Left colon (tissue), 2 donors: ENCODE data around the gene WNK1. TPM values are rescaled to one million over a fixed set of nuclear protein-coding genes. Genes with fewer than 3 reads are reported as not detected.
"Not testable (repeated sequence)": the region's sequence is repeated elsewhere in the genome, so short reads cannot be mapped to it uniquely, and the experiment has no call there.

Experiments
- ATAC-seq: fragments of 200-7000 bp; cut with Tn5 transposase; one replicate; pipeline ENCODE4 v1.9.1; 2020; ENCODE audit warnings: mild to moderate bottlenecking, moderate library complexity
- DNase-seq, 2 donors: peaks; one replicate each; pipeline ENCODE4 v3.0.0-alpha.2; 2020
- intact Hi-C, 2 donors: fragments of 100-400 bp; cut with DNase I in 1 of 2; cut with micrococcal nuclease in 1 of 2; formaldehyde crosslinking; loops; one replicate each; pipeline versions ENCODE4 v1.11.2 to v1.14.0; 2022; cut with DNase I, micrococcal nuclease
- total RNA-seq, 2 donors: library from RNA; stranded (reverse); fragmentation: NEBNext Ultra II Directional; extraction: Animal tissue kit (Norgen Biotek cat#: 25700); gene quantifications; one replicate each; pipeline ENCODE4 v1.2.1, GENCODE V29; 2021
- donor health status: DM: no; HTN: no; CAD: no.
- donor health status: DM: yes; HTN: yes; CAD: no.

The WNK1 gene
- total RNA-seq, 2 donors from 2014 or later = 84.0 to 95.2 TPM

DNA sequence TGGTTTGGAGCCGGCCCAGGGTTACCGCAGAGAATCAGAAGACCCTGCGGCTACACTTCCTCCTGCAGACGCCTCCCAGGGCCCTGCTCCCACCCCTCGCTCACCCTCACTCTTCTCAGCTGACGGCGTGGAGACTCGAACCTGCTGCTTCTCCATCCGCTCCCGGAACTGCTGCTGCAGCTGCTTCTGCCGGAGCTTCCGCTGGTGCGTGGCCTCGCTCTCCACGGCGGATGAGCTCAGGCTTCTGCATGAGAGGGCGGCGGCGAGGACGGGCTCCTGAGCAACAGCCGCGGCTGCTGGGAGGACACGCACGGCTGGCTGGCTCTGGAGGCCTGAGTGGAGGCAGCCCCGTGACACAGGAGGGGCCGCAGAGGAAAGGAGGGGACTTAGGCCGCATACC lies 163.9 kb downstream of the WNK1 start:
- intact Hi-C loops = no loop called here
- peak in 1 of 2 donors; percentile 19 for DNase-seq
- no peak for ATAC-seq

DNA sequence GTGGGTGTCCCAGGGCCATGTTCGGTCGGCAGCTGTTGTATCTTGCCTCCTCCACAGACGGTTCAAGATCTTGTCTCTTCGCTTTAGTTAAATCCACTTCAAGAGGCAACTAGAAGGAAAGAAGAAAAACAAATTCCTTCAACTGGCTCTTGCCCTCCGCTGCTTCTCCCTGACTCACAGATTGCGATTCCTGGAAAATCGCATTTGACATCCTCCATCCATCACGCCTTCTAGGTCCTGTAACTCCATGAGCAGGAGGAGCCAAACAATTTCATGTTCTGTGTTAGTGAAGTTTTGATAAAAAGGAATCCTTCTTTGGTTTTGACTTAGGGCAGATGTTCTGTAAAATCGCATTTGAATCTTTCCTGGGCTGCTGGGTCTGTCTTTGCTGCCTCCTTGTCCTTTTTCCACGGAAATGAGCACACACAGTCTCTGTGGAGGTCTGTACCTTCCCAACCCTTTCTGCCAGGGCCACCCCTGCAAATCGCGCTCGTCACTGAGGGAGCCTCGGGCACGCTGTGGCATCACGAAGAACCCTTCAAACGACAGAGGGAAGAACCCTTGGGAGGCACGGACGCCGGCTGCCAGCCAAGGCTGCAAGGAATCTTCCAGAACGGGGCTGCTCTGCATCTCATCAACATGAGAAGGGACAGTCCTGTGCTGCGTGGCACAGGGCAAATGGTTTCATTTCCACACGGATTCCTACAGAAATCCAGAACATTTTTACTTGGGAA lies 164.5 kb downstream of the WNK1 start:
- intact Hi-C loops = no loop called here
- ATAC-seq (no peak), DNase-seq (no peak)

DNA sequence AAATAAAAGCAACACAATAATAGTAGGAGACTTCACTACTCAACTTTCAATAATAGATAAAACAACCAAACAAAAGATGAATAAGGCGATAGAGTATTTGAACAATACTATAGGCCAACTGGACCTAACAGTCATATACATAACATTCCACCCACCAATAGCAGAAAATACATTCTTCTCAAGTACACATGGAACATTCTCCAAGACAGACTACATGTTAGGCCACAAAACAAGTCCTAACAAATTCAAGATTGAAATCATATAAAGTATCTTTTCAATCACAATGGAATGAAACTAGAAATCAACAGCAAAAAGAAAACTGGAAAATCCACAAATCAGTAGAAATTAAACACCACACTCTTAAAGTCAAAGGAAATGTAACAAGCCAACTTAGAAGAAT lies 168.3 kb downstream of the WNK1 start:
- intact Hi-C loops = no loop called here
- DNase-seq (no peak), ATAC-seq (no peak)

DNA sequence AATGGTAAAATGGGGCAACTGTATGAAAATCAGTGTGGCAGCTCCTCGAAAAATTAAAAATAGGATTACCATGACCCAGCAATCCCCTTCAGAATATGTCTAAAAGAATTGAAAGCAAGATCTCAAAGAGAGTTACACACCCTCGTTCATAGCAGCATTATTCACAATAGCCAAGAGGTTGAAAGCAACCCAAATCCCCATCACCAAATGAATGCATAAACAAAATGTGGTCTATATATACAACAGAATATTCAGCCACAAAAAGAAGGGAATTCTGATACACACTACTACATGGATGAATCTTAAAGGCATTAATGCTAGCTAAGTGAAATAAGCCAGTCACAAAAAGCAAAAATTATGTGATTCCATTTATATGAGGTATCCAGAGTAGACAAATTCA lies 169.9 kb downstream of the WNK1 start:
- intact Hi-C loops = no loop called here
- no peak for ATAC-seq
- no peak for DNase-seq

DNA sequence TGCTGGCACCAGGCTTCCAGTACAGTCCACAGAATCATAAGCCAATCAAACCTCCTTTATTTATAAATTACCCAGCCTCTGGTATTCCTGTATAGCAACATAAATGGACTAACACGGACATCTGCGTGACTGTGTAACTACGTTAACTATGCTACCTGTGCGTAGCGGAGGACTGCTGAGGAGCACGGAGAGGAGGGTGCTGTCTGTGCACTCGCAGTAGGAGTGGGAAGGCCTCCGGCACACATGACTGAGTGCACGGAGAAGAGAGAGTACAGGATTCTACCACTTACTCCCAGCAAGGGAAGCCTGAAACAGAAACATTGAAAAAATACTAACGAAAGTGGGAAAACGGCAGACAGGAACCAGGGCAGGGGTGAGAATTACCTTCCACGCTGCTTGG lies 174.3 kb downstream of the WNK1 start:
- DNase-seq (no peak), ATAC-seq (no peak)
- intact Hi-C loops = no loop called here

DNA sequence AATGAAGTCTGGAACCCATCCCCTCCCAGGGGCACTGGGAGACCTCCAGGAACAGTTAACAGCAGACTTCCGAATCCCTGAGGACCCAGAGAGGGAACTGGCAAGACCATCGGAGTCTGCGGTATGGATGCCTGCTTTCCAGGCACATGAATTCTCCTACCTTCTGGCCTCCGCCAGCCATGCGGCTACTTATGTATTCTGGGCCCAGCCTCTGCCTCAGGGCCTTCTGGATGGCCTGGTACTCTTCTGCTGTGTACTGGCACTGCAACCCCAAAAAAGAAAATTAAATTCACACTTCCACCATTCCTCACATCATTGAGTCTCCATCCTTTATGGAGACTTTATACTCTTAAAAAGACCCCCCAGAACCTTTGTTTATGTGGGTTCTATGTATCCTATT lies 178.7 kb downstream of the WNK1 start:
- ATAC-seq = no peak

DNA sequence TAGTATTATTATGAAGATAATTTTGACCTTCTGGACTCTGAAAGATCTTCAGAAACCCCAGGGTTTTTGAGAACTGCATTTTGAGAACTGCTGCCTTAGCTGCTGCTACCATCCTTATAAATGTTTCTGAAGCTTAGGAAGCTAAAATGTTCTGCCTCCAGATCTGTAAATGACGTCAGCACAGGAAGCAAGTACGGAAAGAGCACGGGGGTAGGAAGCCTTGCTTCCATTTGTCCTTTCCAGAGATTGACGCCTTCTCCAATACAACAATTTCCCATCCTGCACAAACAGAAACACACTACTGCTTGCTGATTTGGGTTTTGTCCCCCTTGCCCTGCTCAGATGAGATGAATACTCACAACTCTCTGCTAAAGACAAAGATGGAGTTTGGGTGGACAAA lies 179.2 kb downstream of the WNK1 start:
- no peak for ATAC-seq
- intact Hi-C loops = no loop called here
- DNase-seq = no peak

More for the DNA sequence above, 178.7 kb downstream of the WNK1 start:
- DNase-seq = no peak
- intact Hi-C loops = no loop called here

DNA sequence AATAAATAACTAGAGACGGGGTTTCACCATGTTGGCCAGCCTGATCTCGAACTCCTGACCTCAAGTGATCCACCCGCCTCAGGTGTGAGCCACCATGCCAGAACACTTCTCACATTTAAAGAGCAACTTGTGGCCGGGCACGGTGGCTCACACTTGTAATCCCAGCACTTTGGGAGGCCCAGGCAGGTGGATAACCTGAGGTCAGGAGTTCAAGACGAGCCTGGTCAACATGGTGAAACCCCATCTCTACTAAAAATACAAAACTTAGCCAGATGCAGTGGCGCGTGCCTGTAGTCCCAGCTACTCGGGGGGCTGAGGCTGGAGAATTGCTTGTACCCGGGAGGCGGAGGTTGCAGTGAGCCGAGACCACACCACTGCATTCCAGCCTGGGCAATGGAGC lies 183.5 kb downstream of the WNK1 start:
- ATAC-seq, DNase-seq, intact Hi-C loops: not testable (repeated sequence)

DNA sequence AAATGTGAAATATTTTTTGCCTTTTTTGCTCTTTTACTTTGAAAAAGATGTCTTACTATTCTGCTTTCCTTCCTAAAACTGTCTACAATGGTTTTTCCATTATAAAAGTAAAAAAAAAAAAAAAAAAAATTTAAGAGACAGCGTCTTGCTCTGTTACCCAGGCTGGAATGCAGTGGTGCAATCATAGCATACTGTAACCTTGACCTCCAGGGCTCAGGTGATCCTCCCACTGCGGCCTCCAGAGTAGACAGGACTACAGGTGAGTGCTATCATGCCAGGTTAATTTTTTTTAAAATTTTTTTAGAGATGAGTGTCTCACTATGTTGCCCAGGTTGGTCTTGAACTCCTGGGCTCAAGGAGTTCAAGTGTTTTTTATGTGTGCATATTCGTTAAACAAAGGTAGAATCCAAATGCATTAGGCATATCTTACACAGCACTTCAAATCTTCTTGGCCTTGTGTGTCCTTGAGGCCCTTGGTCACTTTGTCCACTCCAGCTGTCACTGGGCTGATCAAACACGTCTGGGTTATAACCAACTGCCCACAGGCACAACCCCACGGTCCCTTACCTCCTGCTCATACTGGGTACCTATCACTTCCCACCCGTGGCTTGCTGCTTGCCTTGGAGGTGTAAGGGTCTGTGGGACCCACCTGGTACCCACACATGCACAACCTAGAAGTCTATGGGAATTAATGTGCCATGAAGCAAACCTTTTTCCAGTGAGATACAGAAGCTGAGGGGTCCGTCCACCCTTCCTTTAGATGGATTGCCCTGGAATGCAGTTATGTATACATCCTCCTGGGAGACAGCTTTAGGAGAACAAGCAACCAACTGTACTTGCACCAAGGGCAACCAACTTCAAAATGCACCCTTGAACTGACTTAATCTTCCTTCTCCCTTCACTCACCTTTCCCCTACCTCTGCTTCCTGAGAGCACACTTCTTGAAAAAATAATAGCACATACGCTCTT lies 184.3 kb downstream of the WNK1 start:
- intact Hi-C loops = no loop called here
- DNase-seq (no peak), ATAC-seq (no peak)

DNA sequence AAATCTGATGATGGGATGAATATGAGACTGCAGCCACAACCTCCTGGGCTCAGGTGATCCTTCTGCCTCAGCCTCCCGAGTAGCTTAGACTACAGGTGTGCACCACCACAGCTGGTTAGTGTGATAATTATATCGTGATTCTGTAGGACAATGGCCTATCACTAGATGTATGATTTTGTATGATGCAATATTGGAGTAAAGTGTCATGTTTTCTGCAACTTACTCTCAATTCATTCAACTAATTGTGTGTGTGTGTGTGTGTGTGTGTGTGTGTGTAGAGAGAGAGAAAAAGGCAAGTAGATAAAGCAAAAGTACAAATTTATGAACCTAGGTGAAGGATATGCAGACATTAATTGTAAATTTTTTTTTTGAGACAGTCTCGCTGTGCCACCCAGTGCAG lies 186.4 kb downstream of the WNK1 start:
- intact Hi-C loops = no loop called here
- DNase-seq (no peak), ATAC-seq (no peak)

DNA sequence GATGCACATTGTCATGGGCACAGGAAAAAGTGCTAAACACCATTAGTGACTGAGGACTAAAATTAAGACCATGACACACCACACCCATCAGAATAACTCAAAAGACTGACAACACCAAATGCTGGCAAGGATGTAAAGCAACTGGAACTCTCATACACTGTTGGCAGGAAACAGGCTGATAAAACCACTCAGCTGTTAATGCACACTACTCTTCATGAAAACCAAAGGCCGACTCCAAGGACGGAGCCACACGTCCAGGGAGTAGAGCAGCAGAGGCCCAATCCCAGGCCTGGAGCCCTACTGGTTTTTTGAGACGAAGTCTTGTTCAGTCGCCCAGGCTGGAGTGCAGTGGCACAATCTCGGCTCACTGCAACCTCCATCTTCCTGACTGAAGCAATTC lies 190.7 kb downstream of the WNK1 start:
- ATAC-seq (no peak), DNase-seq (no peak)
- intact Hi-C loops = no loop called here

DNA sequence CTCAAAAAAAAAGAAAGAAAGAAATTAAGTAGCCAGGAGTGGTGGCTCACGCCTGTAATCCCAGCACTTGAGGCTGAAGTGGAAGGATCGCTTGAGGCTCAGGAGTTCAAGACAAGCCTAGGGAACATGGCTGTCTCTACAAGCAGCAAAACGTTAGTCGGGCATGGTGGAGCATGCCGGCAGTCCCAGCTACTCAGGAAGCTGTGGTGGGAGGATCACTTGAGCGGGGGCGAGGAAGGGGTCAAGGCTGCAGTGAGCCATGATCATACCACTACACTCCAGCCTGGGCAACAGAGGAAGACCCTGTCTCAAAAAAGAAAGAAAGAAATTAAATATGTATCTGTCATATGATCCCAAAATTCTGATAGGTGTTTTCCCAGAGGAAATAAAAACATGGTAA lies 191.8 kb downstream of the WNK1 start:
- no peak for DNase-seq
- intact Hi-C loops = no loop called here
- no peak for ATAC-seq

DNA sequence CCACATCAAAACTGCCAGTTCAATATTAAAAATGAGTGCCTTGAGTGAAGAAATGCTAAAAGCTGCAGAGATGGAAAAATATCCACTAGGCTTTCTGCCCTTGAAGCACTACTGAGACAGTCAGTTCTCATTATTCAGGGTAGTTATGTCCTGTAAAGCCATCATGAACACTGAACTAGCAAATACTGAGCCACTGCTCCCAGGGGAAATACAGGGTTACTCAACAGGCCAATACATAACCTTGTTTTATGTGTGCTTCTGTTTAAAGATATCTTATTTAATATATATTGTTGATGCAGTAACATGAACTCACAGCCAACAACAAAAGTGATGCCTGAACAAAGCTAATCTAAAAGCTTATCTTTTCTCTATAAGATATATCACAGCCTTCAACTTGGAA lies 193.8 kb downstream of the WNK1 start:
- ATAC-seq = no peak
- DNase-seq = no peak
- intact Hi-C loops = no loop called here

DNA sequence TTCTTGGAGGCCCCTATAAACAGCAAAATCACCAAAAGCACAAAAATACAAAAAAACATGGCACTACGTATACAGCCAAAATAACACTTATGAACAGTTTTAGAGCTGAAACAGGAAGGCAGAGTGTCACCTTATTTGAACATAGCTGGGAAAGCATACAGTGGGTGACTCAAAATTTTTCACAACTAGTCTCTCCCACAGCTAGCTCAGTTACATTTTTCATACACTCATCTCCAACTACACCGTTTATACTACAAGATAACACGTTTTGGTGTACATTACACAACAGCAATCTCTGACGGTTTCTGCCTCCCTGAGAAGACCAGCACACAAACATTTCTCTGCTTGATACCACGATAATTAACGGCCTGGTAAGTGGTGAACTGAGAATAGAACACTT lies 194.3 kb downstream of the WNK1 start:
- ATAC-seq = no peak
- intact Hi-C loops = no loop called here
- no peak for DNase-seq

DNA sequence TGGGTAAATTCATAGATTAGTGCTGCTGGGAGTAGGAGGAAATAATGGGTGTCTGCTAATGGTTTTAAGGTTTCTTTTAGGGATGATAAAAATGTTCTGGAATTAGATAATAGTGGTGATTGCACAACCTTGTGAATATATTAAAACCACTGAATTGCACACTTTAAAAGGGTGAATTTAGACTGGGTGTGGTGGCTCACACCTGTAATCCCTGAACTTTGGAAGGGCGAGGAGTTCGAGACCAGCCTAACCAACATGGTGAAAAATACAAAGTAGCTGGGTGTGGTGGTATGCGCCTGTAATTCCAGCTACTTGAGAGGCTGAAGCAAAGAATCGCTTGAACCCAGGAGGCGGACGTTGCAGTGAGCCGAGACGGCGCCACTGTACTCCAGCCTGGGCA lies 195.9 kb downstream of the WNK1 start:
- intact Hi-C loops = no loop called here
- DNase-seq = peak; percentile 25 to 41
- peak; percentile 43 for ATAC-seq

DNA sequence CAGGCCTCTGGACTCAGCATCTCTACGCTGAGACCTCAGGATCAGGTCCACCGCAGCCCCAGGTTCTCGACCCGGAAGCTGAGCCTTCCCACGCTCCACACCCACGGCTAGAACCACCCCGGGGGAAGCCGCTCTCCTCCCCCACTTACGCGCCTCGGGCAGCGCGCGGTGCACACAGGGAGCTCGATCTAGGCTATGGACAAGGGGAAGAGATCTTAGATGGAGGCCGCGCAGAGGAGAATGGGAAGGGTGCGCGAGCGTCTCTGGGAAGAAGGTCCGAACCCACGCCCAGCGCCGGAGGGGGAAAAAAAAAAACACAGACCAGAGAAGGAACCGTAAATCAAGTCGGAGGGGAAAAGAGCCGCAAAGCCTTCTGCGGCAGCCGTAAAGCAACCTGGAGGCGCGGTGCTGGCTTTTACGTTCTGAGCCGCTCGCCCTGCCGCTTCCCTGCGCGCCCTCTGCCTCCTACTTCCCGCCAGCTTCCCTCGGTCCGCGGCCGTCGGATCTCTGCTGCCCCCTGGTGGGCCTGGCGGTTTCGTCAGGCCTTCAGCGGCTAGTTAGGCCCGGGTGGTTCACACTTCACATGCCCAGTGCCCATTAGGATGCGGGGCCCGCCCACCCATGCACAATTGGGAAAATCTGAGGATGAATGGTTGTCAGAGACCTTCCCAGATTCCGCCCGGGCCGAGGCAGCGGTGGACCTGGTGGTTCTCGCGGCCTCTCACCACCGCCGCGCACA lies 197.2 kb downstream of the WNK1 start, which contains the start of gene RAD52:
TSS of gene RAD52 (minus strand) at position 242 of the 739 bp plus-strand sequence. CDS start 16,636 bp downstream, outside the sequence.
- intact Hi-C loops = no loop called here
- peak; percentile 90 for ATAC-seq

DNA sequence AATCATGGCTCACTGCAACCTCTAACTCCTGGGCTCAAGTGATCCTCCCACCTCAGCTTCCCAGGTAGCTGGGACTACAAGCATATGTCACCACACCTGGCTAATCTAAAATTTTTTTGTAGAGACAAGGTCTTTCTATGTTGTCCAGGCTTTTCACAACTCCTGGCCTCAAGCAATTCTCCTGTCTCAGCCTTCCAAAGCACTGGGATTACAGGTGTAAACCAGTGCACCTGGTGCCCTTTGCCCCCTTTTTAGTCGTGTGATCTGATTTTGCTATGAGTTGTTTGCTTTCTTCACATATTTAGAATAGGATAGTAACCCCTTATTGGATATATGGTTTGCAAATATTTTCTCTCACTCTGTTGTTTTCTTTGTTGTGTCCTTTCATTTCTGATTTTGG lies 198.8 kb downstream of the WNK1 start:
- peak in 1 of 2 donors; percentile 20 for DNase-seq
- intact Hi-C loops = no loop called here
- no peak for ATAC-seq

More for the DNA sequence above, 197.2 kb downstream of the WNK1 start, which contains the start of gene RAD52:
- DNase-seq = peak; percentile 98

DNA sequence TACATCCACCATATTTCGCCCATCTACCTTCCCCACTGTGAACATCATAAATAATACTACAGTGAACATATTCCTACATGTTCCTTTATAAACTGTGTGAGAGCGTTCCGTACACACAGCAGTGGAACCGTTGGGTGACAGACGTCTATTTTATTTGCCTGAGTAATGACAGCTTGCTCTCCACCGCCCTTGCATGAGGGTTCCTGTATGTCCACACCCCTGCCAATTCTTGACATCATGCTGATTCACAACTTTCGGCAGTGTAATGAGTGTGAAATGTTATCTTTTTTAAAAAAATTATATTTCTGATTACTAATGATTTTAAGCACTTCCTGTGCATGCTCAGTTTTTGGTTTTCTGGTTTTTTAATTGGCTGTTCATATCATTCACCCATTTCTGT lies 201.4 kb downstream of the WNK1 start:
- no peak for DNase-seq
- ATAC-seq = no peak
- intact Hi-C loops = no loop called here

DNA sequence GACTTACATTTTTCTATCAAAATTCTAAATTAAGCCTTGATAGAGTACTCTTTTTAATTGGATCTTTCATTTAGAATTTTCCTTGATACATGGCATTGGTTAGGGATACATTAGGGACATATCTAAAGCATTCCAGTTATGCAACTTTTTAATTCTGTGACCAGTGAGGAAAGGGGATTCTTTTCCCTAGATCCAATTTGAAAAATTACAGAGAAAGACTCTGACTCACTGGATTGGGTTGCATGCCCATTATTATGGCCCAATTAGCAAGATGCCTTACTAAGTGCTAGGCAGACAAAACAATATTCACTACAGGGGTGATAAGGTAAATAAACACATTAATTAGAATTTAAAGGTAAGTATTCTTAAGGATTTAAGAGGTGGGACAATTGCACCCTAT lies 202.4 kb downstream of the WNK1 start:
- DNase-seq (no peak), ATAC-seq (no peak)
- intact Hi-C loops = no loop called here
